Duodenal mucosa (tissue), 2 donors: Measurements from ENCODE around the gene OR10J1.
"Not testable (repeated sequence)": the region's sequence is repeated elsewhere in the genome, so short reads cannot be mapped to it uniquely, and the experiment has no call there.

Experiments
- H3K27ac ChIP-seq: one replicate; pipeline ENCODE4 v1.7.0; 2013; ENCODE audit warnings: low read depth, low read length
- H3K27me3 ChIP-seq, 2 donors: one replicate each; pipeline ENCODE4 v1.7.0; 2013; ENCODE audit warnings: low read length in 2 of 2, control low read depth in 1 of 2; ENCODE audit not compliant: insufficient read depth in 2 of 2, control insufficient read depth in 1 of 2
- H3K36me3 ChIP-seq, 2 donors: one replicate each; pipeline ENCODE4 v1.7.0; 2013; ENCODE audit warnings: low read length in 2 of 2, control low read depth in 1 of 2; ENCODE audit not compliant: insufficient read depth in 2 of 2, control insufficient read depth in 1 of 2
- H3K4me1 ChIP-seq, 2 donors: one replicate each; pipeline ENCODE4 v1.7.0; 2013; ENCODE audit warnings: low read length in 2 of 2, control low read depth in 1 of 2; ENCODE audit not compliant: insufficient read depth in 2 of 2, control insufficient read depth in 1 of 2
- H3K4me3 ChIP-seq, 2 donors: one replicate each; pipeline ENCODE4 v1.7.0; 2013; ENCODE audit warnings: low read length in 2 of 2, low read depth in 1 of 2
- H3K9ac ChIP-seq, 2 donors: one replicate each; pipeline ENCODE4 v1.7.0; 2013; ENCODE audit warnings: low read length in 2 of 2, low read depth in 1 of 2
- H3K9me3 ChIP-seq, 2 donors: one replicate each; pipeline ENCODE4 v1.7.0; 2013; ENCODE audit warnings: low read length in 2 of 2, control low read depth in 1 of 2; ENCODE audit not compliant: control insufficient read depth in 1 of 2

OR10J1 gene

GRCh38 chr1:159442428-159442827 is 2.9 kb downstream of the OR10J1 start:
- H3K36me3 ChIP-seq, result no peaks in the 10 kb centered on the region
- H3K9me3 ChIP-seq, result no peaks in the 10 kb centered on the region
- H3K27me3 ChIP-seq, result no peaks in the 10 kb centered on the region
- no peak overlapping the region for H3K27ac ChIP-seq
- no peak overlapping the region for H3K9ac ChIP-seq
- no peaks in the 10 kb centered on the region for H3K4me1 ChIP-seq
- no peak overlapping the region for H3K4me3 ChIP-seq

GRCh38 chr1:159443066-159443750 is 3.7 kb downstream of the OR10J1 start:
- Histone ChIP-seq H3K4me1 (no peaks in the 10 kb centered on the region), H3K27ac (no peak overlapping the region), H3K9ac (no peak overlapping the region), H3K36me3 (no peaks in the 10 kb centered on the region), H3K27me3 (no peaks in the 10 kb centered on the region), H3K4me3 (no peak overlapping the region), H3K9me3 (no peaks in the 10 kb centered on the region)

- Histone ChIP-seq H3K4me3 (no peak overlapping the region), H3K36me3 (no peaks in the 10 kb centered on the region), H3K4me1 (no peaks in the 10 kb centered on the region), H3K9ac (no peak overlapping the region), H3K9me3 (no peaks in the 10 kb centered on the region), H3K27me3 (no peaks in the 10 kb centered on the region), H3K27ac (no peak overlapping the region)
Observed at GRCh38 chr1:159444511-159444910, 5.0 kb downstream of the OR10J1 start.

GRCh38 chr1:159448181-159448580 is 8.7 kb downstream of the OR10J1 start:
- Histone ChIP-seq H3K9ac (no peak overlapping the region), H3K4me3 (no peak overlapping the region), H3K27me3 (no peaks in the 10 kb centered on the region), H3K36me3 (no peaks in the 10 kb centered on the region), H3K9me3 (no peaks in the 10 kb centered on the region), H3K4me1 (no peaks in the 10 kb centered on the region), H3K27ac (no peak overlapping the region)

- H3K36me3 ChIP-seq, H3K4me3 ChIP-seq, H3K4me1 ChIP-seq, H3K9ac ChIP-seq, H3K9me3 ChIP-seq, H3K27me3 ChIP-seq, H3K27ac ChIP-seq: not testable (repeated sequence)
Observed at GRCh38 chr1:159449605-159450004, 10.1 kb downstream of the OR10J1 start.

GRCh38 chr1:159459551-159459950 is 20.0 kb downstream of the OR10J1 start:
- Histone ChIP-seq H3K4me1 (no peaks in the 10 kb centered on the region), H3K36me3 (no peaks in the 10 kb centered on the region), H3K4me3 (no peak overlapping the region), H3K27me3 (no peaks in the 10 kb centered on the region), H3K9ac (no peak overlapping the region), H3K9me3 (no peaks in the 10 kb centered on the region), H3K27ac (no peak overlapping the region)

- Histone ChIP-seq H3K4me3 (no peak overlapping the region), H3K27me3 (no peaks in the 10 kb centered on the region), H3K36me3 (no peaks in the 10 kb centered on the region), H3K9ac (no peak overlapping the region), H3K27ac (no peak overlapping the region), H3K9me3 (no peaks in the 10 kb centered on the region), H3K4me1 (peaks cover 2 to 4% of the 10 kb centered on the region in 2 donors)
Observed at GRCh38 chr1:159465191-159465603, 25.7 kb downstream of the OR10J1 start.

- Histone ChIP-seq H3K27ac (no peak overlapping the region), H3K4me3 (no peak overlapping the region), H3K4me1 (peaks cover 4 to 5% of the 10 kb centered on the region in 2 donors)
Observed at GRCh38 chr1:159468321-159468720, 28.8 kb downstream of the OR10J1 start.

GRCh38 chr1:159469921-159470533 is 30.5 kb downstream of the OR10J1 start:
- Histone ChIP-seq H3K27ac (no peak overlapping the region), H3K9me3 (no peaks in the 10 kb centered on the region), H3K36me3 (no peaks in the 10 kb centered on the region), H3K27me3 (no peaks in the 10 kb centered on the region), H3K4me3 (no peak overlapping the region), H3K4me1 (peaks cover 4 to 5% of the 10 kb centered on the region in 2 donors), H3K9ac (no peak overlapping the region)

More at GRCh38 chr1:159468321-159468720, 28.8 kb downstream of the OR10J1 start:
- Histone ChIP-seq H3K36me3 (no peaks in the 10 kb centered on the region), H3K27me3 (no peaks in the 10 kb centered on the region), H3K9ac (no peak overlapping the region), H3K9me3 (no peaks in the 10 kb centered on the region)

- H3K9me3 ChIP-seq, result no peaks in the 10 kb centered on the region
- no peak overlapping the region for H3K27ac ChIP-seq
- H3K4me3 ChIP-seq, result no peak overlapping the region
- H3K27me3 ChIP-seq, result no peaks in the 10 kb centered on the region
- H3K4me1 ChIP-seq, result peaks cover 4 to 5% of the 10 kb centered on the region in 2 donors
- H3K9ac ChIP-seq, result no peak overlapping the region
- H3K36me3 ChIP-seq, result no peaks in the 10 kb centered on the region
Observed at GRCh38 chr1:159473335-159473734, 33.8 kb downstream of the OR10J1 start.
